C1 segment of cervical spinal cord (tissue), 14 donors: Measurements from ENCODE around the gene B3GAT2.

Source experiments
- DNase-seq, 14 donors: peaks; one replicate each; lab custom pipeline; 2025; lab: John Stamatoyannopoulos, UW

The B3GAT2 gene

DNA sequence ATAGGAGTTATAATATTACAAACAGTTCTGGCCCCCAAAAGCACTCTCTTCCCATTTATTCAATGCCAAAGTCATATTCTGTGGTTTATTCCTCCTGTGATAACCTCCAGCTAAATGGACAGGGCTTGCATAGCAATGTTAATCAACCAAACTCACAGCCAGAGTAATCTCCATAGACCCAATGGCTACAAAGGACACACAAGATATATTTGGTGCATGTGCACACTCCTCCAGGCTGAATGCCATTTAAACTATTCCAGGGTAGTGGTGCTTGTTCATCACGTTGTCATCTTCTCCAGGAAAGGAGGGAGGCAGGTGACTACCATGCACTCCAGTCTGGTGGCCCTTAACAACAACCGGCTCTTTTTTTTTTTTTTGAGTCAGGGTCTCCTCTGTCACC lies 56.8 kb downstream of the B3GAT2 start:
- no peak for DNase-seq

DNA sequence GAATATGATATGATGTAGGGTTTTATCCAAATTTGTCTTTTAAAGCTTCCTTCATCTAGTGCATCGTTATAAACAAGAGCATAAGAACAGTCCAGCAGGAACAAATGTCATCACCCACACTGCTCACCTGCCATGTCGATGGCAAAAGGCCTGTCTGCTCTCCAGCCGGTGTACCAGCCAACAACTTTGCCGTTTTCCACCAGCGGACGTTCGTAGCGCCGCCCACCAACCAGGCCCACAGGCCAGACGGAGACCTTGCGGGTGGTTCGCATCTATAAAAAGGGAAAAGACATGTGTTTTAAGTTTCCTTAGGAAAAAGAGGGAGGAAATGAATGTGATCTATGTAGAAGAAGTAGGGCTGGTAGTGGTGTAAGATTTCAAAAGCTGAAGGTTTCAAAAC lies 62.9 kb downstream of the B3GAT2 start:
- peak in 1 of 14 donors; percentile 27 for DNase-seq

DNA sequence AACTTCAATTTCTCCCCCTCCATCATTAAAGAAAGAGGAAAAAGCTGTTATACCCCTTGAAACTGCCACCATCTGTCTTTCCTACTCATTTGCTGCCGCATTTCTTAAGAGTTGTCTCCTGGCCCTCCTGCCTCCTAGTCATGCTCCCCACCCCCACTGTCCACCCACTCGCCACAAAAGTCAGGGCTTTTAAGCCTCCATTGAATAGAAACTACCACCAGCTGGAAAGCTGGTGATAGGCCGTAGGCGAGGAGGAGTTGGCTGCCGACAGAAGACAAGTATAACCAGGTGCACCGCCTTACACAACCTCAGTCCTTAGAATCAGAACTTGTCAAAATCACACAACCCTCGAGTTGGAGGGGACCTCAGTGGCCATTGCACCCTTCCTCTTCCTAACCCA lies 67.6 kb downstream of the B3GAT2 start:
- no peak for DNase-seq

DNA sequence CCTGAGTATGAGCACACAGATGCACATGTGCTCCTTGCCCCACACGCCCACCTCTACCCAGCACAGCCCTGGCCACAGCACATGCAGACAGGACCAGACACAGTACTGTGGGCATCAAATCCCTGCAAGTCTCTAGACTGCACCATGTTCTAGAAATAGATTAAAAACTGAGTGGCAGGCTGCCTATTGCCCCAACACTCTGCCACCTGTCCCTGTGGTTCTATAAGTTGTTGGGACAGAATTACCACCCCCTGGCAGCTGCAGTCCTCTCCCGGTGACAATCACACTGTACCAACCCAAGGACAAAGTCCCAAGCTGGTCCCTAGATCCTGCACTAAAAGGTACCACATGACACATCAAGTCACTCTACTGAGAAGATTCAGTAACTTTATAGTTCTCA lies 70.2 kb downstream of the B3GAT2 start:
- no peak for DNase-seq

DNA sequence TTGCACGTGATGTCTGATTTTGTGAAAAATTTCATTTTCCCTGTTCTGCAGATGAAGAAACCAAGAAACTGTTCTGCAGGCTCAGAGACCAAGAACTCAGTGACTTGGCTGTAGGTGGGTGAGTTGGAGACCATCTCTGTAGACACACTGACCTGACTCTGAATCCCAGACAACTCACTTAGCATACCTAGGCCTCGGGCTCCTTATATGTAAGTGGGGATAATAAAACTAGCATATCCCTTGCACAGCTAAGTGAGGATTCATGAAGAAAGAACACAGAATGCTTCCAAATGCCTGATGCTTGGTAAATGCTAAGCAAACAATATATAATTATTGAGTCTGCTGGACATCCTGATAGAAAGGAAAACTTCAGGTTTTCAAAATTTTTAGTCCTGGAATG lies 70.8 kb downstream of the B3GAT2 start:
- no peak for DNase-seq

DNA sequence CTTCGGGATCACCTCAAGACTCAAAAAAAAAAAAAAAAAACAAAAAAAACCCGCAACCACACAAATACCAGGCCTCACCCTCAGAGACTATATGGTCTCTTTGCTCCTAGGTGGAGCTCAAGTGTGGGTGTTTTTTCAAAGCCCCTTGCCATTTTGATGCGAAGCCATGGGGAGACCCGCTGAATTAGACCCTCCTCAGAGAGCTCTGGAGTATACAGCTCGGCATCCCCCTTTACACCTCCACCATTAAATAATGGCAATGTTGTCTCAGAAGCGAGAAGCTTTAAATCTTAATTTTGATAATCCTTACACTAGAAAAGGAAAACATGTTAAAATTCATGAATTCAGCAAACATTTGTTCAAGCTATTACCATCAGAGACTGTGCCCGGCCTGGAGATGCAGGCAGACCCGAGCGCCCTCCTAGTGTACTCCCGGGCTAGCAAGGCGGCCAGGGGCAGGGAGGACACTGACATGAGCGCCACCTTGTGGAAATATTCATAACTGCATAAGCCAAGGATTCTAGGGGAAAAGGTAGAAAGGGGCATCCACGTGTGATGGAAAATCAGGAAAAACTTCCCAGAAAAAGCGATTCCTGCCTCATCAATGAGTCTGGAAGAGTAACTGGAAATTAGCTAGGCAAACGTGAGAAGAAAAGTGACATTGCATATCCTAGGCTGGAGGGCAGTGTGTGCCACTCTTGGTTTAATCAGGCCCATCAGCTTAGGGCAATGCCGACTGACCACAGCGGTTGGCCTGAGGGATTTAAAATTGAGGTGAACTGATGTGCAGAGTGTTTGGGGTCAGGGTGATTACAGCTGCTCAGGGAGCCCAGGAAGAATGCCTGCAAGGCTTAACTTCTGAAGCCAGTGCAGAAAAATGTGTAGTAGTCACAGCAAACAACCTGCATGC lies 72.5 kb downstream of the B3GAT2 start:
- peak in 11 of 14 donors; percentile 2 to 48 (median 22) for DNase-seq

DNA sequence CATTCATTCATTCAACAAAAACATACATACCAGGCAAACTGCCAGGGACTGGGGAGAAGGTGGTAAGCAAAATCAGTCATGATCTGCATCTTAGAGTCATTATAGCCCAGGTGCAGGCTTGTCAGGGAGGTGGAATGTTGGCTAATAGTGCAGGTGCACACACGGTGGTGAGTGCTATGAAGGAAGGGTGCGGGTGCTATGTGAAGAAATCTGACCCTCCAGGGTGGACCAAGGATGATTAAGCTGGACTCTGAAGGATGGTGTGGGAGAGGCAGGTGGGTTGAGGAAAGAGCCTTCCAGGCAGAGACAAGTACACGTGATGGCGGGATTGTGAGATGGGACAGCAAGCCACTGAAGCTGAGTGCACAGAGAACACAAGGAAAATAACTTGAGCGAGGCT lies 77.4 kb downstream of the B3GAT2 start:
- DNase-seq, result no peak

DNA sequence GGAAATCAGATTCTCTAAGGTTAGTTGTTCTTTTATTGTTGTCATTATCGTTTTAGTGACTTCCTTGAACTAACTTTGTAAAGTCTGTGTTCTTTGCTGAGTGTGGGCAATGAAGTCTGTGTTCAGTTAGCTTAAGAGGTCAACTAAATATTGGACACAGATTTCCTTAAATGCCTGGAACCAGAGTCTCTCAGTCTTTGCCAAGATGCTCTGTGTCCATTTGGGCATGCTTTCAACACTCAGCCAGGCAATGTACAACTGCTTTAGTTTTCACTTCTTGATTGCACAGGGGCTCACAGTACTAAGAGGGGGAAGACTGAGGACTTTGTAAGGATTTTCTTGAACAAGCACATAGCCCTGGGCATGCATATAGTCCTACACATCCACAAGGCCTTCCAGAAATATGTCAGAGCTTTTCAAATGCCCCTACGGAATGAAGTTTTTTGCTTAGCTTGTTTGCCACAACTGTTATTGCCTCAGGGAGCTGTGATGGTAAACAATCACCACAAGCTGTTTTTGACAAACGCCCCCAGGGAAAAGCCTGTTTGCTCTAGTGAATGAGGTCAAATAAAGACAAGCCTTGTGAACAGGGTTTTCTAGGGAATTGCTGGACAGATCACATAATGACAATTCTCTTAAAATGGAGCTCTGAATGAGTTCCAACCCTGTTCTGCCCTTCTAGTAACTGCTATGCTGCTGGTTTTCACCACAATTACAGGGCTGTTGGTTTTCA lies 82.5 kb downstream of the B3GAT2 start:
- no peak for DNase-seq

DNA sequence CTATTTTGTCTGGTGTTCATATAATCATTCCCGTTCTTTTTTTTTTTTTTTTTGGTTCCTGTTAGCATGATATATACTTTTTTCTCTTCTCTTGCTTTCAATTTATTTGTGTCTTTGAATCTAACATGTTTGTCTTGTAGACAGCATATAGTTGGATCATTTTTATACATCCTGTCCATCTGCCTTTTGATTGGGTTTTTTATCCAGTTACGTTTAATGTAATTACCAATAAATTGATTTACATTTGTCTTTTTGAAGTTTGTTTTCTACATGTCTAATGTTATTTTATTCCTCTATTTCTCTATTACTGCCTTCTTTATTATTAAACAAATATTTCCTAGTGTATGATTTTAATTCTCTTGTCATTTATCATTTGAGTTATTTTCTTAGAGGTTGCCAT lies 84.4 kb downstream of the B3GAT2 start:
- no peak for DNase-seq

DNA sequence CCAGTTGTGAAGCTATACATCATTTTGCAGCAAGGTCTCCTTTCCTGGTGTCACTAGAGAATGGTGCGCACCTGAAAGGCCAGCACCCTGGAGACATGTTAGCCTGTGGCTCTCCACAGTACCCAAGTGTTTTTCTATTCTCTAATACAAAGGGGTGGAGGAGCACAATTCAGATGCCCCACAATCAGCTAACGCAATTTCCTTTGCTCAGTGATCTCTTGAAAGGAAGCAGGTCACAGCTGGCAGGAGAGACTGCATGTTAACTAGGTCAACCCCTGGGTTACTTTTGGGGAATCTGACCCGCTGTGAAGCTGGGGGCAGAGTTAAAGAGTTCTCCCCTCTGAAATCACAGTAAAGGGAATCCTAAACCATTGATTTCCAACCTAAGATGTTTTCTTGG lies 92.5 kb downstream of the B3GAT2 start:
- no peak for DNase-seq

DNA sequence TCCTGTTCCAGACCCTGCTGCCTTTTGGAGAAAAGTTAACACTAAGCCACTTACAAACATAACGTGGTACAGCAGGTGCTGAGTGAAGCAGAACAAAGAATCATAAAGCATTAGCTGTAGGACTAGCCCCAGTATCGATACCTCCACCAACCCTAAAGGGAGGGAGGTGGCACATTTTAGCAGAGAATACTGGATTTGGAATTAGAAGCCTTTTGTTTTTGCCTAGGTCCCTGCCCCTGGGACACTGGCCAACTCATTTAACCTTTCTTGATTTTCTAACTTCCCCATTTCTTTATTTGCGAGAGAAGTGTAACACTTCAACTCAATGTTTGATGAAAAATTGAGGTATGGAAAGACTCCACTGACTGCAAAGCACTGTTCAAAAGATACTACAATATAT lies 93.5 kb downstream of the B3GAT2 start:
- no peak for DNase-seq

DNA sequence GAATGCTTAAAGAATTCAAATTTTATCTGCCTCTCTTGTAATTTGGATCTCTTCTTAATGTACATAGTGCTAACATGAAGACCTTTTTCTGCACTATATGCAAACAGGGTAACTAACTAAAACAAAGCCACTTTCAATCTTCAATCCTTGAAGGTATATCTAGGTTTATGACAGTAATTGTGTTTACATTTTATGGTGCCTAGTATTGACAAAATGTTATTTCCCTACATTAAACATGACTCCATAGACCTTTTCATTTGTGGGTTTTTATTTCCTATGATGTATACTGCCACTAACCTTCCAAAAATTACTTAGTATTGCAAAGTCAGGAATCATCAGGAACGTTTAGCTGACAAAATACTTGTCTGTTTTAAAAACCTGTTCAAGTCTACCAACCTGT lies 95.9 kb downstream of the B3GAT2 start:
- DNase-seq, result no peak

DNA sequence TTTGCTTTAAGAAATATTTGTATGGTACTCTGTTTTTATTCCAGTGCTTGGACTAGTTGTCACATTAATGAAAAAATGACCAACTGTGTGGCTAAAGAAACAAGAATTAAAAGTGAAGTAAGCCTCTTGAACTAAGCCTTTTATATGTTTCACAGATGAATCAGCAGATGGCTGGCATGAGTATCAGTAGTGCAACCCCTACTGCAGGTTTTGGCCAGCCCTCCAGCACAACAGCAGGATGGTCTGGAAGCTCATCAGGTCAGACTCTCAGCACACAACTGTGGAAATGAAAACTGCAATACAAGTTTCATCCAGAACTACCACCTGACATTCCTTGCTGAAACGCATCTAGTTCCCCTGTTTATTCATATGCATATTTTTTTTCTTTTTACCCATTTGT lies 96.8 kb downstream of the B3GAT2 start:
- DNase-seq, result peak in 1 of 14 donors; percentile 36

DNA sequence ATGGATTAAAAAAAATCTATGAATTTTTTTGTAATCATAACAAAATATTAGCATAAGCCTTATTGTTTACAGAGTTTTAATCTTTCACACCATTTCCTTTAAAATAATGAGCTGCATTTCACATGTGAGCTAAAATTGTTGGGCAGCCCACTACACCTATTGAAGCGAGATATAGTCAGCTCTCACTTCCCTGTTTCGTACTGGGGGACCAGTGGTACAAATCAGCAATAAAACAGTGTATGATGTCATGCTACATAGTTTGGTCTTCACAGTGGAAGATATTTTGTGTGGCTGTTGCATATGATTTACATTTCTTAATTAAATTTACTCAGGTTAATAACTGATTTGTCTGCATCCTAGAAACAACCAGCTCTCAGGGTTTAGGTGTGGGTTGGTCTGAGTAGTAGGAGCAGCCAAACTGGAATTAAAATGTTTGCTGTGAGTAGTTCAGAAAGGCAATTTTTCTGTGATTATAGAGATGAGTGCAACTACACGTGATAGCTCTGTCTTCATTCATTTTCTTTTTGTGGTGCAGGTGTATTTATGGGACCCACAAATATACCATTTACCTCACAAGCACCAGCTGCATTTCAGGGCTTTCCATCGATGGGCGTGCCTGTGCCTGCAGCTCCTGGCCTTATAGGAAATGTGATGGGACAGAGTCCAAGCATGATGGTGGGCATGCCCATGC lies 99.3 kb downstream of the B3GAT2 start:
- no peak for DNase-seq

DNA sequence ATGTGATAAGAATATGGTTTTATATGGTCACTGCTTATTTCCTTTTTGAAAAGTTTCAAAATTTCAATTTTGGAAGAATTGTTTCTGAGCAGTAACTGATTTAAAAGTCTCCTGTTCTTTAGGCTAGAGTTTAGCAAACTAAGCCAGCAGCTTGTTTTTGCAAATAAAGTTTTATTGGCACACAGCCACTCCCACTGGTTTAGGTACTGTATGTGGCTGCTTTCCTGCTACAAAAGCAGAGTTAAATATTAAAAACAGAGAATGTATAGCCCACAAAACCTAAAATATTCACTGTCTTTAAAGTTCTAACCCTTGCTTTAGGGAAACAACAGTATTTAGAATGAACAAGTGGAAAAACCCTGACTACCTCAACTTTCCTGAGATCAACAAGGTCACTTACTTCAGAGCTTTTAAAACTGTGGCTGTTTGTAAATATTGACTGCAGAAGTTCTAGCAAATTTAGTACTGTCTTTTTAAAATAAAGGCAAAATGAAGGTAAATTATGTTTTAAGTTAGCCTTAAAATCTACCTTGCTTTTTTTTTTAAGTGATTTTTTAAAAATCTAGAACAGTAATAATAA lies 104.1 kb downstream of the B3GAT2 start:
- no peak for DNase-seq

DNA sequence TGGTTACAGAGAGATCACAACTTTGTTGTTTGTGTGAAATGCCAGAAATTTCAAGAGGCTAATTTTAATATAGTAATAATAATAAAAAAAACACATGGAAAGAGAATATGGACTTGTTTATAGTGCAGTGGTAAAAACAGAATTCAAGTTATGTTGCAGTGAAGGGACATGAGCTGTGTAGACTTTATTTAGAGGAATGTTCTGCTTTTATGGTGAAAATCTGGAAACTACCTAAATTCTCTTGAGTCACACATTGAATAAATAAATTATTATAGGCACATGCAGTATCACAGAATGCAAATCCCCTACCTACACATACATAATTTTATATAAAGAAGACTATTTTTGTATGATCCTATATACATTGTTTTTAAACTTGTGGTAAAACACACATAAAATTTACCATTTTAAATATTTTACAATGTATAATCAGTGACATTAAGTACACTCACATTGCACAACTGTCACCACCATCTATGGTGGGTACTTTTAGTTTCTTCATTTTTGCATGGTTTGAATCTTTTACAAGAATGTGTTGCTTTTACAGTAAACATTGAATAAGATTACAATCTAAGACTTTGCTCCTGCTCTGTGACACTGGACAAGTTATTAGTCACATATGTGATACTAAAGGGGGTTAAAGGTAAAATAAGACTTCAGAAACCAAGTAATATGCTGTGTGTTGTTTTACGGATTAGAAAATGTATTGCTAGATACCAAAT lies 107.4 kb downstream of the B3GAT2 start:
- no peak for DNase-seq

DNA sequence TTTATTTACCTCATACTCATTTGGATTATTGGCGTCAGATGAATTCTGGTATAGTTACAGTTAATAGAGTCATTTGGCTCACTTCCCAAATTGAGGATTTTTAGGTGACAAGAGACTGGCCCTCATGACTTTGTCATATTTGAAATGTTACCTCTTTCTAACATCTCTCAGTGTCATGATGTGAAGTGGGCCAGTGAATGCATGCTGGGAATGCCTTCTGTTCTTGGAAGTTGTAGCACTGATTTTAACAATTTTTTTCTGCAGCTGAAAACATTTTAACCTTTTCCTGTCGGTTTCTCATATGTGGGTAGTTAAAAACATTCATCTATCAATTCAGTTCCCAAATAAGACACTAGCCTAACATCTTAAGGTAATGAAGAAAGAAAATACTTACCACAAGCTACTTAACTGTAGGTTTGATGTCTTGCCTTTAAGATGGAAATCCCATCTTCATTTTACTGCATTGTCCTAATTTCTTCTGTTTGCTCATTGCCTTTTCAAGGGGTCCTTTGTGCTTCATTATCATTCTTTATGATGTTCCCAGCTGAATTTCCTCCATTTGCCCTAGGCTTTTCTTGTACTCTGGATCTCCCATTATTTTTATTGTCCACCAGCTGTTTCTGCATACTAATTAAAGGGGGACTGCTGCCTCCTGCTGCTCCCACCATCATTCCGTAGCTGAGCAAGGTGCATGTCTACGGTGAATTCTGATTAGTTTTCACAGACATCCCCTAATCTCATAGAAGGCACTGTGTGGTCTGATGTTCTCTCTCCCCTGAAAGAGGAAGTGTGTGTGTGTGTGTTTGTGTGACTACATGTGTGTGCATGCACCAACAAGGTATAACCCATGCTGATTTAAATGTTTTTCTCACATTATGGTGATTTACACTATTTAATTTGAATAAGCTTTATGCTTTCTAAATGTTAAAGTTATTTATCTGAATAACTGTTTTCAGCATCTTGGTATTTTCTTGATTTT lies 109.5 kb downstream of the B3GAT2 start:
- peak in 1 of 14 donors; percentile 31 for DNase-seq

DNA sequence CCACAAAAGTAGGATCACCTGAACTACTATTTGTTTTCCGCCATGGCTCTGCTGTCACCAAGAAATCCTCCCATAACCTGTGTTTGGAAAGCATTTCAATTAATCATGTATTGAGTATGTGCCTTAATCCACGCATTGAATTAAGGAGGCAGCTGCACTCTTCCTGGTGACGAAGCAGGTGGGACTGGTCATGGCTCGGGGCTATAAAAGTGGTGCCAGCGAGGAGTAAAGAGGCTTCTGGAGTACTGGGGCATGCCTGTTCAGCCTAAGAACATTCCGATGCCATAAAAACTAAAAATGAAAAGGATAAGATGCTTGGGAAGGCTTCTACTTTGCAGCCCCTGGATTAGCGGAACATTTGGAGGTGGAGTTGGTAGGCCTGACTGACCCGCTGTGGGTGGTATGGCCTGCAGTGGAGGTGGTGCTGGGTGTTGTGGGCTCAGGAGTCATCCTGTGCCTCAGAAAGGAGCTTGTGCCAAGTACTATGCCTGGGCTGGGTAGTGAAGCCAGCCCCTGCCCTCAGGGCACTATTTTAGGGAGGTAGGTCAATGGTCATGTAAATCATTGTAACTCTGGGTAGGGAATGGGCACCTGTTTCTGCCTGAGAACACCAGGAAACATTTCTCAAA lies 110.5 kb downstream of the B3GAT2 start:
- DNase-seq, result no peak

DNA sequence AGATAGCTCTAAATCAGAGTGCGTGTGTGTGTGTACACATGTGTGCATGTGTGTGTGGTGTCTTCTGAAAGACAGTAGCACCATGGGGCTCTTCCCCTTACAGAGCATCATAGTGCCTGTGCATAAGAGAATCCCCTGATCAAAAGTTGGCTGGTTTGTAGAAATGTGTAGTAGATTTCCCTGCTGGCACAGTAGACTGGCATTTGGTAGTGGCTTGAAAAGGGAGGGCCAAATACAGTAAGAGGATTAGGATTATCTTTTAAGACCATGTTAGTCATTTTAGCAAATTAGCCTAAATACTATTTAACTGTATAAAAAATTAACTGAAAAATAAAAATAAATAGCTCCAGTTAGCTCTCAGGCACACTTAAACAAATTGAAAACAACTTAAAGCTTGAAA lies 112.6 kb downstream of the B3GAT2 start:
- DNase-seq, result no peak
